ENCODE results near the gene ANGPT4.
"Not testable (repeated sequence)": the region's sequence is repeated elsewhere in the genome, so short reads cannot be mapped to it uniquely, and the experiment has no call there.

ANGPT4 gene

GRCh38 chr20:844473-845225 lies 71.5 kb downstream of the ANGPT4 start:
- peak; percentile 84 for DNase-seq (ENCODE audit: low read depth)

GRCh38 chr20:843912-844311 lies 72.2 kb downstream of the ANGPT4 start:
- no peak for DNase-seq (ENCODE audit: low read depth)

- no peak for DNase-seq (ENCODE audit: low read depth)
Observed at GRCh38 chr20:842547-842940, 73.6 kb downstream of the ANGPT4 start.

GRCh38 chr20:841568-842546 lies 74.3 kb downstream of the ANGPT4 start:
- DNase-seq (ENCODE audit: low read depth): no peak

GRCh38 chr20:840858-841567 lies 75.1 kb downstream of the ANGPT4 start:
- no peak for DNase-seq (ENCODE audit: low read depth)

GRCh38 chr20:840503-840857 lies 75.7 kb downstream of the ANGPT4 start:
- DNase-seq (ENCODE audit: low read depth): no peak

- no peak for DNase-seq (ENCODE audit: low read depth)
Observed at GRCh38 chr20:839626-840025, 76.5 kb downstream of the ANGPT4 start.

- DNase-seq (ENCODE audit: low read depth): no peak
Observed at GRCh38 chr20:839015-839414, 77.1 kb downstream of the ANGPT4 start.

GRCh38 chr20:836190-836589 lies 79.9 kb downstream of the ANGPT4 start:
- DNase-seq (ENCODE audit: low read depth): no peak

- no peak for DNase-seq (ENCODE audit: low read depth)
Observed at GRCh38 chr20:835608-836045, 80.5 kb downstream of the ANGPT4 start.

GRCh38 chr20:834151-834746 lies 81.9 kb downstream of the ANGPT4 start:
- DNase-seq (ENCODE audit: low read depth): no peak

GRCh38 chr20:833450-834150 lies 82.5 kb downstream of the ANGPT4 start, which contains the start of gene FAM110A:
TSS of gene FAM110A (plus strand) at chr20:833715. CDS start at chr20:844805, 11,090 bp downstream.
- DNase-seq (ENCODE audit: low read depth): peak; percentile 93

GRCh38 chr20:833121-833449 lies 83.0 kb downstream of the ANGPT4 start:
- no peak for DNase-seq (ENCODE audit: low read depth)

- DNase-seq (ENCODE audit: low read depth): no peak
Observed at GRCh38 chr20:831956-832355, 84.2 kb downstream of the ANGPT4 start.

GRCh38 chr20:831251-831650 lies 84.9 kb downstream of the ANGPT4 start:
- DNase-seq (ENCODE audit: low read depth): no peak

GRCh38 chr20:830011-830521 lies 86.1 kb downstream of the ANGPT4 start:
- no peak for DNase-seq (ENCODE audit: low read depth)

- no peak for DNase-seq (ENCODE audit: low read depth)
Observed at GRCh38 chr20:829551-829950, 86.6 kb downstream of the ANGPT4 start.

- DNase-seq (ENCODE audit: low read depth): no peak
Observed at GRCh38 chr20:828987-829386, 87.1 kb downstream of the ANGPT4 start.

GRCh38 chr20:827981-828380 lies 88.2 kb downstream of the ANGPT4 start:
- not testable (repeated sequence) for DNase-seq (ENCODE audit: low read depth)

- no peak for DNase-seq (ENCODE audit: low read depth)
Observed at GRCh38 chr20:826695-827323, 89.3 kb downstream of the ANGPT4 start.

All from stimulated activated CD8-positive, alpha-beta memory T cell treated with anti-CD3 and anti-CD28 coated beads, Interleukin-15, amount 100 ng/mL, for 1 hour (primary cell).